ENCODE results near the gene PAIP1.
"Not testable (repeated sequence)": the region's sequence is repeated elsewhere in the genome, so short reads cannot be mapped to it uniquely, and the experiment has no call there.

PAIP1 gene

GRCh38 chr5:43570450-43571158, 13.7 kb upstream of the PAIP1 start:
- H3K27ac ChIP-seq (ENCODE audit: low read depth in 2 of 2, low read length in 2 of 2) = no peak overlapping the region
- H3K27me3 ChIP-seq (ENCODE audit: control insufficient read depth in 2 of 2, insufficient read depth in 2 of 2, low read length in 2 of 2) = no peaks in the 10 kb centered on the region
- no peak overlapping the region for H3K4me3 ChIP-seq (ENCODE audit: low read length in 2 of 2)
- no peaks in the 10 kb centered on the region for H3K36me3 ChIP-seq (ENCODE audit: control insufficient read depth in 2 of 2, insufficient read depth in 2 of 2, low read length in 2 of 2)
- no peaks in the 10 kb centered on the region for H3K9me3 ChIP-seq (ENCODE audit: control insufficient read depth in 2 of 2, low read length in 2 of 2)
- H3K4me1 ChIP-seq (ENCODE audit: control insufficient read depth in 2 of 2, insufficient read depth in 2 of 2, low read length in 2 of 2) = no peaks in the 10 kb centered on the region
- H3K9ac ChIP-seq (ENCODE audit: low read depth in 1 of 2, low read length in 2 of 2) = no peak overlapping the region

- Histone ChIP-seq H3K9me3 (ENCODE audit: control insufficient read depth in 2 of 2, low read length in 2 of 2) (no peaks in the 10 kb centered on the region), H3K36me3 (ENCODE audit: control insufficient read depth in 2 of 2, insufficient read depth in 2 of 2, low read length in 2 of 2) (no peaks in the 10 kb centered on the region), H3K27me3 (ENCODE audit: control insufficient read depth in 2 of 2, insufficient read depth in 2 of 2, low read length in 2 of 2) (no peaks in the 10 kb centered on the region), H3K9ac (ENCODE audit: low read depth in 1 of 2, low read length in 2 of 2) (no peak overlapping the region), H3K4me1 (ENCODE audit: control insufficient read depth in 2 of 2, insufficient read depth in 2 of 2, low read length in 2 of 2) (no peaks in the 10 kb centered on the region), H3K4me3 (ENCODE audit: low read length in 2 of 2) (no peak overlapping the region), H3K27ac (ENCODE audit: low read depth in 2 of 2, low read length in 2 of 2) (no peak overlapping the region)
Measured at GRCh38 chr5:43569236-43569746, 12.4 kb upstream of the PAIP1 start.

GRCh38 chr5:43567967-43568366, 11.1 kb upstream of the PAIP1 start:
- Histone ChIP-seq H3K9ac (ENCODE audit: low read depth in 1 of 2, low read length in 2 of 2) (no peak overlapping the region), H3K36me3 (ENCODE audit: control insufficient read depth in 2 of 2, insufficient read depth in 2 of 2, low read length in 2 of 2) (no peaks in the 10 kb centered on the region), H3K9me3 (ENCODE audit: control insufficient read depth in 2 of 2, low read length in 2 of 2) (no peaks in the 10 kb centered on the region), H3K27me3 (ENCODE audit: control insufficient read depth in 2 of 2, insufficient read depth in 2 of 2, low read length in 2 of 2) (no peaks in the 10 kb centered on the region), H3K4me1 (ENCODE audit: control insufficient read depth in 2 of 2, insufficient read depth in 2 of 2, low read length in 2 of 2) (no peaks in the 10 kb centered on the region), H3K4me3 (ENCODE audit: low read length in 2 of 2) (no peak overlapping the region), H3K27ac (ENCODE audit: low read depth in 2 of 2, low read length in 2 of 2) (no peak overlapping the region)

- Histone ChIP-seq H3K9ac (ENCODE audit: low read depth in 1 of 2, low read length in 2 of 2) (no peak overlapping the region), H3K4me3 (ENCODE audit: low read length in 2 of 2) (no peak overlapping the region), H3K9me3 (ENCODE audit: control insufficient read depth in 2 of 2, low read length in 2 of 2) (no peaks in the 10 kb centered on the region), H3K36me3 (ENCODE audit: control insufficient read depth in 2 of 2, insufficient read depth in 2 of 2, low read length in 2 of 2) (no peaks in the 10 kb centered on the region), H3K27me3 (ENCODE audit: control insufficient read depth in 2 of 2, insufficient read depth in 2 of 2, low read length in 2 of 2) (no peaks in the 10 kb centered on the region), H3K27ac (ENCODE audit: low read depth in 2 of 2, low read length in 2 of 2) (no peak overlapping the region), H3K4me1 (ENCODE audit: control insufficient read depth in 2 of 2, insufficient read depth in 2 of 2, low read length in 2 of 2) (no peaks in the 10 kb centered on the region)
Measured at GRCh38 chr5:43565043-43565442, 8.2 kb upstream of the PAIP1 start.

- no peak overlapping the region for H3K4me3 ChIP-seq (ENCODE audit: low read length in 2 of 2)
- H3K4me1 ChIP-seq (ENCODE audit: control insufficient read depth in 2 of 2, insufficient read depth in 2 of 2, low read length in 2 of 2) = no peaks in the 10 kb centered on the region
- H3K36me3 ChIP-seq (ENCODE audit: control insufficient read depth in 2 of 2, insufficient read depth in 2 of 2, low read length in 2 of 2) = no peaks in the 10 kb centered on the region
- no peak overlapping the region for H3K27ac ChIP-seq (ENCODE audit: low read depth in 2 of 2, low read length in 2 of 2)
- no peak overlapping the region for H3K9ac ChIP-seq (ENCODE audit: low read depth in 1 of 2, low read length in 2 of 2)
- no peaks in the 10 kb centered on the region for H3K27me3 ChIP-seq (ENCODE audit: control insufficient read depth in 2 of 2, insufficient read depth in 2 of 2, low read length in 2 of 2)
- no peaks in the 10 kb centered on the region for H3K9me3 ChIP-seq (ENCODE audit: control insufficient read depth in 2 of 2, low read length in 2 of 2)
Measured at GRCh38 chr5:43564289-43564850, 7.5 kb upstream of the PAIP1 start.

GRCh38 chr5:43563321-43563720, 6.4 kb upstream of the PAIP1 start:
- Histone ChIP-seq H3K27me3 (ENCODE audit: control insufficient read depth in 2 of 2, insufficient read depth in 2 of 2, low read length in 2 of 2) (no peaks in the 10 kb centered on the region), H3K4me1 (ENCODE audit: control insufficient read depth in 2 of 2, insufficient read depth in 2 of 2, low read length in 2 of 2) (no peaks in the 10 kb centered on the region), H3K9ac (ENCODE audit: low read depth in 1 of 2, low read length in 2 of 2) (no peak overlapping the region), H3K9me3 (ENCODE audit: control insufficient read depth in 2 of 2, low read length in 2 of 2) (no peaks in the 10 kb centered on the region), H3K4me3 (ENCODE audit: low read length in 2 of 2) (no peak overlapping the region), H3K27ac (ENCODE audit: low read depth in 2 of 2, low read length in 2 of 2) (no peak overlapping the region), H3K36me3 (ENCODE audit: control insufficient read depth in 2 of 2, insufficient read depth in 2 of 2, low read length in 2 of 2) (no peaks in the 10 kb centered on the region)

- no peaks in the 10 kb centered on the region for H3K27me3 ChIP-seq (ENCODE audit: control insufficient read depth in 2 of 2, insufficient read depth in 2 of 2, low read length in 2 of 2)
- no peak overlapping the region for H3K9ac ChIP-seq (ENCODE audit: low read depth in 1 of 2, low read length in 2 of 2)
- no peaks in the 10 kb centered on the region for H3K9me3 ChIP-seq (ENCODE audit: control insufficient read depth in 2 of 2, low read length in 2 of 2)
- no peaks in the 10 kb centered on the region for H3K36me3 ChIP-seq (ENCODE audit: control insufficient read depth in 2 of 2, insufficient read depth in 2 of 2, low read length in 2 of 2)
- peaks cover 2 to 3% of the 10 kb centered on the region in 2 donors for H3K4me1 ChIP-seq (ENCODE audit: control insufficient read depth in 2 of 2, insufficient read depth in 2 of 2, low read length in 2 of 2)
- no peak overlapping the region for H3K27ac ChIP-seq (ENCODE audit: low read depth in 2 of 2, low read length in 2 of 2)
- no peak overlapping the region for H3K4me3 ChIP-seq (ENCODE audit: low read length in 2 of 2)
Measured at GRCh38 chr5:43561356-43561755, 4.5 kb upstream of the PAIP1 start.

- no peak overlapping the region for H3K27ac ChIP-seq (ENCODE audit: low read depth in 2 of 2, low read length in 2 of 2)
- peaks cover 3 to 10% of the 10 kb centered on the region in 2 donors for H3K4me1 ChIP-seq (ENCODE audit: control insufficient read depth in 2 of 2, insufficient read depth in 2 of 2, low read length in 2 of 2)
- no peaks in the 10 kb centered on the region for H3K9me3 ChIP-seq (ENCODE audit: control insufficient read depth in 2 of 2, low read length in 2 of 2)
- no peaks in the 10 kb centered on the region for H3K36me3 ChIP-seq (ENCODE audit: control insufficient read depth in 2 of 2, insufficient read depth in 2 of 2, low read length in 2 of 2)
- H3K4me3 ChIP-seq (ENCODE audit: low read length in 2 of 2) = no peak overlapping the region
- H3K27me3 ChIP-seq (ENCODE audit: control insufficient read depth in 2 of 2, insufficient read depth in 2 of 2, low read length in 2 of 2) = no peaks in the 10 kb centered on the region
- no peak overlapping the region for H3K9ac ChIP-seq (ENCODE audit: low read depth in 1 of 2, low read length in 2 of 2)
Measured at GRCh38 chr5:43560128-43560527, 3.3 kb upstream of the PAIP1 start.

GRCh38 chr5:43556607-43556856, 345 bp downstream of the PAIP1 start:
- H3K9ac ChIP-seq (ENCODE audit: low read depth in 1 of 2, low read length in 2 of 2) = peak overlapping the region; percentile 82 to 87
- peaks cover 0 to 11% of the 10 kb centered on the region in 2 donors for H3K36me3 ChIP-seq (ENCODE audit: control insufficient read depth in 2 of 2, insufficient read depth in 2 of 2, low read length in 2 of 2)
- not testable (repeated sequence) for H3K27me3 ChIP-seq (ENCODE audit: control insufficient read depth in 2 of 2, insufficient read depth in 2 of 2, low read length in 2 of 2); H3K9me3 ChIP-seq (ENCODE audit: control insufficient read depth in 2 of 2, low read length in 2 of 2)
- H3K27ac ChIP-seq (ENCODE audit: low read depth in 2 of 2, low read length in 2 of 2) = peak overlapping the region; percentile 91 to 94
- H3K4me3 ChIP-seq (ENCODE audit: low read length in 2 of 2) = peak overlapping the region; percentile 79 to 92
- peaks cover 10 to 17% of the 10 kb centered on the region in 2 donors for H3K4me1 ChIP-seq (ENCODE audit: control insufficient read depth in 2 of 2, insufficient read depth in 2 of 2, low read length in 2 of 2)

GRCh38 chr5:43555895-43556606, 826 bp downstream of the PAIP1 start:
- peak overlapping the region; percentile 79 to 92 for H3K4me3 ChIP-seq (ENCODE audit: low read length in 2 of 2)
- H3K27me3 ChIP-seq (ENCODE audit: control insufficient read depth in 2 of 2, insufficient read depth in 2 of 2, low read length in 2 of 2) = no peaks in the 10 kb centered on the region
- peak overlapping the region; percentile 91 to 94 for H3K27ac ChIP-seq (ENCODE audit: low read depth in 2 of 2, low read length in 2 of 2)
- H3K9me3 ChIP-seq (ENCODE audit: control insufficient read depth in 2 of 2, low read length in 2 of 2) = no peaks in the 10 kb centered on the region
- H3K4me1 ChIP-seq (ENCODE audit: control insufficient read depth in 2 of 2, insufficient read depth in 2 of 2, low read length in 2 of 2) = peaks cover 10 to 17% of the 10 kb centered on the region in 2 donors
- H3K9ac ChIP-seq (ENCODE audit: low read depth in 1 of 2, low read length in 2 of 2) = peak overlapping the region; percentile 82 to 87
- H3K36me3 ChIP-seq (ENCODE audit: control insufficient read depth in 2 of 2, insufficient read depth in 2 of 2, low read length in 2 of 2) = peaks cover 0 to 16% of the 10 kb centered on the region in 2 donors
